Common myeloid progenitor, CD34-positive (primary cell): ENCODE data around the gene APEX1.
A peak's percentile ranks its signal among the peaks of the same experiment; 100 is the strongest.
"Not testable (repeated sequence)": the region's sequence is repeated elsewhere in the genome, so short reads cannot be mapped to it uniquely, and the experiment has no call there.

Source experiments
- CTCF ChIA-PET: fragments of 350-600 bp; sonication (Branson Sonifier 250); formaldehyde crosslinking; loops from one replicate; lab custom pipeline; 2021; ENCODE audit warnings: antibody characterized with exemption; lab: Charles Lee
- POLR2A ChIA-PET: fragments of 350-600 bp; sonication (Branson Sonifier 250); formaldehyde crosslinking; loops from one replicate; lab custom pipeline; 2021; ENCODE audit warnings: antibody characterized with exemption; lab: Charles Lee
- DNase-seq, 3 donors: peaks; one replicate each; pipeline versions ENCODE4 v3.0.0 to v3.0.0-alpha.2; 2013
- H3K27ac ChIP-seq, 2 experiments: 1 replicate in 1 of 2; 2 replicates in 1 of 2; pipeline ENCODE4 v1.7.0; 2013; ENCODE audit warnings: inconsistent platforms in 2 of 2, low read length in 2 of 2, mild to moderate bottlenecking in 2 of 2, low read depth in 1 of 2, moderate library complexity in 1 of 2; ENCODE audit not compliant: severe bottlenecking in 2 of 2, insufficient read depth in 1 of 2, poor library complexity in 1 of 2
- H3K27me3 ChIP-seq, 5 experiments: replicated peaks in 2 of 5; 1 replicate in 3 of 5; 2 replicates in 2 of 5; pipeline versions ENCODE4 v1.6.1 to v1.7.0; 2013; ENCODE audit warnings: low read length in 4 of 5, mild to moderate bottlenecking in 2 of 5, moderate library complexity in 2 of 5, inconsistent platforms in 1 of 5; ENCODE audit not compliant: insufficient read depth in 5 of 5, control insufficient read depth in 4 of 5
- H3K36me3 ChIP-seq, 4 experiments: 1 replicate in 2 of 4; 2 replicates in 2 of 4; pipeline versions ENCODE4 v1.6.1 to v1.7.0; 2013; ENCODE audit warnings: low read length in 3 of 4, control low read depth in 1 of 4, mild to moderate bottlenecking in 1 of 4; ENCODE audit not compliant: control insufficient read depth in 4 of 4, insufficient read depth in 4 of 4
- H3K4me1 ChIP-seq, 4 experiments: 1 replicate in 3 of 4; 2 replicates in 1 of 4; pipeline versions ENCODE4 v1.6.1 to v1.7.1; 2013; ENCODE audit warnings: low read length in 3 of 4, mild to moderate bottlenecking in 3 of 4, control low read depth in 1 of 4, inconsistent platforms in 1 of 4, moderate library complexity in 1 of 4; ENCODE audit not compliant: control insufficient read depth in 4 of 4, insufficient read depth in 4 of 4; ENCODE audit errors: control extremely low read depth in 1 of 4
- H3K4me3 ChIP-seq, 7 experiments: 1 replicate in 4 of 7; 2 replicates in 3 of 7; pipeline versions ENCODE4 v1.5.1 to v1.7.0; 2013; ENCODE audit warnings: mild to moderate bottlenecking in 7 of 7, low read length in 6 of 7, moderate library complexity in 6 of 7, inconsistent platforms in 2 of 7, low read depth in 2 of 7, control low read depth in 1 of 7; ENCODE audit not compliant: insufficient read depth in 4 of 7, control insufficient read depth in 1 of 7; ENCODE audit errors: extremely low read depth in 1 of 7
- H3K9me3 ChIP-seq, 5 experiments: 1 replicate in 4 of 5; 2 replicates in 1 of 5; pipeline versions ENCODE4 v1.6.1 to v1.7.1; 2013; ENCODE audit warnings: low read length in 4 of 5, mild to moderate bottlenecking in 2 of 5, inconsistent platforms in 1 of 5, low read depth in 1 of 5, moderate library complexity in 1 of 5; ENCODE audit not compliant: control insufficient read depth in 4 of 5, insufficient read depth in 2 of 5; ENCODE audit errors: control extremely low read depth in 1 of 5
- WGBS: methylation state at CpG from one replicate; pipeline ENCODE4 v1.1.5; 2013; ENCODE audit not compliant: insufficient coverage; 5-methylcytosine and 5-hydroxymethylcytosine counted together

The APEX1 gene

GRCh38 chr14:20441461-20441860 is 13.6 kb upstream of the APEX1 start:
- CTCF ChIA-PET: interaction anchor here (0.7 to 1.9 kb wide), 5 partner anchors 10 to 35 kb away, joined by 3 to 16 read pairs (median 3); partner anchors contain the start of gene TEP1
- Histone ChIP-seq H3K36me3 (peaks cover 4 to 18% (median 14%) of the 10 kb centered on the region in 4 experiments), H3K4me1 (peaks cover 14 to 35% (median 28%) of the 10 kb centered on the region in 4 experiments), H3K9me3 (peaks cover 0 to 2% (median 0%) of the 10 kb centered on the region in 5 experiments), H3K4me3 (peak overlapping the region in 2 of 7 experiments; percentile 12 to 20), H3K27ac (peak overlapping the region in 1 of 2 experiments; percentile 25), H3K27me3 (no peaks in the 10 kb centered on the region)
- POLR2A ChIA-PET: no interaction called here
- DNase-seq: peak in 2 of 3 donors; percentile 23 to 53
- no CpG with 5 or more reads among the region's 2 CpGs for WGBS

GRCh38 chr14:20443650-20444049 is 11.4 kb upstream of the APEX1 start:
- H3K27me3 ChIP-seq, CTCF ChIA-PET, H3K27ac ChIP-seq, DNase-seq, POLR2A ChIA-PET, H3K4me3 ChIP-seq, H3K9me3 ChIP-seq: not testable (repeated sequence)
- Histone ChIP-seq H3K4me1 (peaks cover 14 to 26% (median 23%) of the 10 kb centered on the region in 4 experiments), H3K36me3 (peaks cover 12 to 39% (median 32%) of the 10 kb centered on the region in 4 experiments)
- 100% methylated on average over 1 of the region's 4 CpGs for WGBS

GRCh38 chr14:20446889-20447288 is 8.1 kb upstream of the APEX1 start:
- H3K9me3 ChIP-seq: no peaks in the 10 kb centered on the region
- ChIA-PET CTCF (interaction anchor here (1.1 kb wide), 1 partner anchor 16 kb away, joined by 3 read pairs; no protein-coding TSS in a partner anchor), POLR2A (no interaction called here)
- no peak overlapping the region for H3K4me3 ChIP-seq
- DNase-seq: no peak
- H3K27ac ChIP-seq: no peak overlapping the region
- WGBS: 100% methylated on average over 5 of the region's 5 CpGs
- peaks cover 19 to 67% (median 53%) of the 10 kb centered on the region in 4 experiments for H3K36me3 ChIP-seq
- H3K4me1 ChIP-seq: peaks cover 0 to 5% (median 4%) of the 10 kb centered on the region in 4 experiments
- H3K27me3 ChIP-seq: no peaks in the 10 kb centered on the region

- H3K27me3 ChIP-seq, H3K4me3 ChIP-seq, POLR2A ChIA-PET, H3K9me3 ChIP-seq, DNase-seq, H3K27ac ChIP-seq: not testable (repeated sequence)
- CTCF ChIA-PET: interaction anchor here (1.1 to 5.9 kb wide), 3 partner anchors 33 to 38 kb away, joined by 3 to 34 read pairs (median 4); partner anchors contain the start of gene TEP1
- Histone ChIP-seq H3K36me3 (peaks cover 10 to 63% (median 42%) of the 10 kb centered on the region in 4 experiments), H3K4me1 (peaks cover 7 to 32% (median 27%) of the 10 kb centered on the region in 4 experiments)
- 100% methylated on average over 7 of the region's 8 CpGs for WGBS
These were observed 2.2 kb upstream of the APEX1 start for GRCh38 chr14:20452831-20453230.

GRCh38 chr14:20455355-20456300 is 602 bp downstream of the APEX1 start:
- Histone ChIP-seq H3K27me3 (no peaks in the 10 kb centered on the region), H3K27ac (peak overlapping the region; percentile 98 to 99), H3K9me3 (no peaks in the 10 kb centered on the region), H3K4me3 (peak overlapping the region; percentile 89 to 98 (median 93)), H3K4me1 (peaks cover 14 to 58% (median 37%) of the 10 kb centered on the region in 4 experiments), H3K36me3 (peaks cover 5 to 56% (median 35%) of the 10 kb centered on the region in 4 experiments)
- CTCF ChIA-PET: interaction anchor here (0.7 to 5.9 kb wide), 13 partner anchors 8 to 158 kb away, joined by 3 to 34 read pairs (median 3); partner anchors contain the start of gene TEP1
- POLR2A ChIA-PET: interaction anchor here (1.0 to 2.1 kb wide), 5 partner anchors 14 to 155 kb away, joined by 3 to 15 read pairs (median 6); partner anchors contain the start of genes PARP2 and PNP
- WGBS: 2% methylated on average over 32 of the region's 39 CpGs
- peak in 1 of 3 donors; percentile 93 for DNase-seq

GRCh38 chr14:20456971-20457370 is 1.9 kb downstream of the APEX1 start:
- DNase-seq: peak in 2 of 3 donors; percentile 15 to 16
- Histone ChIP-seq H3K4me3 (peak overlapping the region in 1 of 7 experiments; percentile 96), H3K36me3 (peaks cover 5 to 45% (median 30%) of the 10 kb centered on the region in 4 experiments), H3K27ac (peak overlapping the region in 1 of 2 experiments; percentile 37), H3K4me1 (peaks cover 15 to 61% (median 40%) of the 10 kb centered on the region in 4 experiments), H3K27me3 (no peaks in the 10 kb centered on the region), H3K9me3 (no peaks in the 10 kb centered on the region)
- 87% methylated on average over 13 of the region's 13 CpGs for WGBS
- ChIA-PET CTCF (interaction anchor here (3.0 to 5.9 kb wide), 2 partner anchors 35 to 42 kb away, joined by 9 to 34 read pairs; partner anchors contain the start of gene TEP1), POLR2A (interaction anchor here (1.0 kb wide), 1 partner anchor 19 kb away, joined by 3 read pairs; no protein-coding TSS in a partner anchor)
